Measurements from ENCODE around the gene ATP8B3. TPM values are rescaled to one million over a fixed set of nuclear protein-coding genes. Genes with fewer than 3 reads are reported as not detected.

Gene ATP8B3
- total and polyA plus RNA-seq, 3 experiments from 2014 or later: 0.97 to 2.4 (median 1.6) TPM

DNA sequence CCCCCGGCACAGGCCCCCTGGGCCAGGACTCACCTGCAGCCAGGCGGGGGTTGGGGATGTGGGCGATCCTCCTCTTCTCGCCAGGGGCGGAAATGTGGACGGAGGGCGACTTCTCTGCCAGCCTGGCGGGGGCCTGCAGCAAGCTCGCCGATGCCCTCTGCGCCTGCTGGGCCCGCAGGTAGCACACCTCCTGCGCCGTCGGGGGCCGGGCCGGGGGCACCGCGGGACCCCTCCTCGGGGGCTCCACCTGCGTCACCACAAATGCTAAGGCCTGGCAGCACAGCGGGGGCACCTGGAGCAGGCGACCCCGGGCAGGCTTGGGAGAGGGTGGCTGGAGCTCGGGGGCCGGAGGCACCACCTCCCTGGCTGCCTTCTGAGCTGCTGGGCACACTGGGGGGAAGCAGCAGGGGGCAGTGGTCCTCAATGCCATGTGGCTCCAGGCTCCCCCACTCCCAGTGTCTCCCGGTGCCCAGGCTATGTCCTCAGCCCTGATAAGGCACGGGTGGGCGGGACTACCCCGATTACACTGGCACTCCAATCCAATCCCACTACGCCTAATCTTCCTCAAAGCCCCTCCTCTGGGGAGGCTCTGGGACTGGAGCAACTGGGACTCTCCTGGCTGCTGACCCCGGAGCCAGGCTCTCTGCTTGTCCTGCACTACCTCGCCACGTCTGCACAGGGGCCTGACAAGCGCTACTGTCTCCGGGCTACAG, 11.6 kb upstream of the ATP8B3 start:
- peak overlapping the region in 1 of 7 donors; percentile 61 for H3K4me3 Mint-ChIP-seq
- Histone ChIP-seq H3K4me3 (ENCODE audit: low read length) (no peak overlapping the region), H3K9me3 (ENCODE audit: low read length) (no peaks in the 10 kb centered on the region), H3K4me1 (ENCODE audit: insufficient read depth, low read length) (peaks cover 9% of the 10 kb centered on the region), H3K27ac (ENCODE audit: low read depth, low read length) (no peak overlapping the region), H3K36me3 (ENCODE audit: insufficient read depth, low read length) (peaks cover 9% of the 10 kb centered on the region), H3K27me3 (ENCODE audit: insufficient read depth, low read length, poor library complexity, severe bottlenecking) (no peaks in the 10 kb centered on the region)
- ChIA-PET CTCF (interaction anchor here (1.1 to 4.7 kb wide), 3 partner anchors 15 to 29 kb away, joined by 3 to 28 read pairs (median 6); no protein-coding TSS in a partner anchor), POLR2A (no interaction called here)
- DNase-seq: no peak
- no peaks in the 10 kb centered on the region for H3K9me3 Mint-ChIP-seq
- no peak overlapping the region for H3K27ac Mint-ChIP-seq
- H3K27me3 Mint-ChIP-seq: no peaks in the 10 kb centered on the region
- H3K36me3 Mint-ChIP-seq: peaks cover 3 to 54% (median 8%) of the 10 kb centered on the region in 3 donors
- peaks cover 0 to 5% (median 4%) of the 10 kb centered on the region in 3 donors for H3K4me1 Mint-ChIP-seq

- ChIA-PET CTCF (interaction anchor here (1.5 kb wide), 1 partner anchor 15 kb away, joined by 6 read pairs; no protein-coding TSS in a partner anchor), POLR2A (no interaction called here)
- H3K9me3 ChIP-seq (ENCODE audit: low read length): no peaks in the 10 kb centered on the region
- Mint-ChIP-seq H3K4me1 (peaks cover 0 to 5% (median 4%) of the 10 kb centered on the region in 3 donors), H3K9me3 (no peaks in the 10 kb centered on the region), H3K36me3 (peaks cover 3 to 57% (median 8%) of the 10 kb centered on the region in 3 donors), H3K27ac (no peak overlapping the region), H3K27me3 (no peaks in the 10 kb centered on the region), H3K4me3 (no peak overlapping the region)
- H3K4me3 ChIP-seq (ENCODE audit: low read length): no peak overlapping the region
- H3K27me3 ChIP-seq (ENCODE audit: insufficient read depth, low read length, poor library complexity, severe bottlenecking): no peaks in the 10 kb centered on the region
- no peak overlapping the region for H3K27ac ChIP-seq (ENCODE audit: low read depth, low read length)
- DNase-seq: no peak
- peaks cover 9% of the 10 kb centered on the region for H3K4me1 ChIP-seq (ENCODE audit: insufficient read depth, low read length)
- H3K36me3 ChIP-seq (ENCODE audit: insufficient read depth, low read length): peaks cover 13% of the 10 kb centered on the region
Measured at GRCh38 chr19:1823020-1823419, 10.9 kb upstream of the ATP8B3 start.

DNA sequence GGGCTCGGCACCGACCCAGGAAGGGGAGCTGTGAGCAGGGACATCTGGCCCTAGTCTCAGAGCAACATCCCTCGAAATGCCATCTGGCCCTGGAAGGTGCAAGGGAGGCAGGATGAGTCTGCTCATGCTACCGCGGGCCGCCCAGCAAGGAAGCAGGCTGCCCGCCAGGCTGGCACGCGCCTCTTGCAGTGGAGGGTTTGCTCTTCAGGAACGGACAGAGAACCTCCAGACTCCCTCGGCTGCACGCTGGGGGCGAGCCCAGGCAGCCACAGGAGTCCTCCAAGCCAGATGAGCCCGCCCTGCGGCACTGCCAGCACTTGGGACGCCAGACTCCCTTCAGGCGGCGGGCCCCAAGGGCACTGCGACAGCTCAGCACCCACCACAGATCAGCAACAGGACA, 10.1 kb upstream of the ATP8B3 start:
- no peak for DNase-seq
- no peak overlapping the region for H3K4me3 Mint-ChIP-seq
- peaks cover 0 to 5% (median 4%) of the 10 kb centered on the region in 3 donors for H3K4me1 Mint-ChIP-seq
- H3K4me3 ChIP-seq (ENCODE audit: low read length): no peak overlapping the region
- no peaks in the 10 kb centered on the region for H3K9me3 Mint-ChIP-seq
- no peaks in the 10 kb centered on the region for H3K27me3 ChIP-seq (ENCODE audit: insufficient read depth, low read length, poor library complexity, severe bottlenecking)
- H3K9me3 ChIP-seq (ENCODE audit: low read length): no peaks in the 10 kb centered on the region
- peaks cover 9% of the 10 kb centered on the region for H3K4me1 ChIP-seq (ENCODE audit: insufficient read depth, low read length)
- H3K27ac ChIP-seq (ENCODE audit: low read depth, low read length): no peak overlapping the region
- H3K27ac Mint-ChIP-seq: no peak overlapping the region
- H3K36me3 ChIP-seq (ENCODE audit: insufficient read depth, low read length): peaks cover 18% of the 10 kb centered on the region
- POLR2A ChIA-PET: no interaction called here
- CTCF ChIA-PET: no interaction called here
- H3K36me3 Mint-ChIP-seq: peaks cover 3 to 65% (median 8%) of the 10 kb centered on the region in 3 donors
- H3K27me3 Mint-ChIP-seq: no peaks in the 10 kb centered on the region

- ChIA-PET CTCF (no interaction called here), POLR2A (no interaction called here)
- H3K27ac Mint-ChIP-seq: no peak overlapping the region
- no peaks in the 10 kb centered on the region for H3K4me1 Mint-ChIP-seq
- no peak for DNase-seq
- no peaks in the 10 kb centered on the region for H3K9me3 Mint-ChIP-seq
- Histone ChIP-seq H3K27ac (ENCODE audit: low read depth, low read length) (no peak overlapping the region), H3K9me3 (ENCODE audit: low read length) (no peaks in the 10 kb centered on the region), H3K4me1 (ENCODE audit: insufficient read depth, low read length) (no peaks in the 10 kb centered on the region), H3K36me3 (ENCODE audit: insufficient read depth, low read length) (peaks cover 15% of the 10 kb centered on the region), H3K27me3 (ENCODE audit: insufficient read depth, low read length, poor library complexity, severe bottlenecking) (no peaks in the 10 kb centered on the region), H3K4me3 (ENCODE audit: low read length) (no peak overlapping the region)
- no peaks in the 10 kb centered on the region for H3K27me3 Mint-ChIP-seq
- H3K36me3 Mint-ChIP-seq: peaks cover 3 to 77% (median 4%) of the 10 kb centered on the region in 3 donors
- no peak overlapping the region for H3K4me3 Mint-ChIP-seq
Measured at GRCh38 chr19:1819341-1820255, 7.5 kb upstream of the ATP8B3 start.

- no peak overlapping the region for H3K27ac Mint-ChIP-seq
- no peaks in the 10 kb centered on the region for H3K27me3 Mint-ChIP-seq
- no peak for DNase-seq
- POLR2A ChIA-PET: interaction anchor here (0.6 kb wide), 1 partner anchor 160 kb away, joined by 9 read pairs; no protein-coding TSS in a partner anchor
- H3K27ac ChIP-seq (ENCODE audit: low read depth, low read length): no peak overlapping the region
- H3K27me3 ChIP-seq (ENCODE audit: insufficient read depth, low read length, poor library complexity, severe bottlenecking): no peaks in the 10 kb centered on the region
- no peak overlapping the region for H3K4me3 Mint-ChIP-seq
- peaks cover 3 to 70% (median 4%) of the 10 kb centered on the region in 3 donors for H3K36me3 Mint-ChIP-seq
- peaks cover 0 to 2% (median 0%) of the 10 kb centered on the region in 3 donors for H3K4me1 Mint-ChIP-seq
- H3K4me1 ChIP-seq (ENCODE audit: insufficient read depth, low read length): no peaks in the 10 kb centered on the region
- H3K4me3 ChIP-seq (ENCODE audit: low read length): no peak overlapping the region
- peaks cover 15% of the 10 kb centered on the region for H3K36me3 ChIP-seq (ENCODE audit: insufficient read depth, low read length)
- no peaks in the 10 kb centered on the region for H3K9me3 Mint-ChIP-seq
- H3K9me3 ChIP-seq (ENCODE audit: low read length): no peaks in the 10 kb centered on the region
- CTCF ChIA-PET: no interaction called here
Measured at GRCh38 chr19:1818549-1819195, 6.6 kb upstream of the ATP8B3 start.

DNA sequence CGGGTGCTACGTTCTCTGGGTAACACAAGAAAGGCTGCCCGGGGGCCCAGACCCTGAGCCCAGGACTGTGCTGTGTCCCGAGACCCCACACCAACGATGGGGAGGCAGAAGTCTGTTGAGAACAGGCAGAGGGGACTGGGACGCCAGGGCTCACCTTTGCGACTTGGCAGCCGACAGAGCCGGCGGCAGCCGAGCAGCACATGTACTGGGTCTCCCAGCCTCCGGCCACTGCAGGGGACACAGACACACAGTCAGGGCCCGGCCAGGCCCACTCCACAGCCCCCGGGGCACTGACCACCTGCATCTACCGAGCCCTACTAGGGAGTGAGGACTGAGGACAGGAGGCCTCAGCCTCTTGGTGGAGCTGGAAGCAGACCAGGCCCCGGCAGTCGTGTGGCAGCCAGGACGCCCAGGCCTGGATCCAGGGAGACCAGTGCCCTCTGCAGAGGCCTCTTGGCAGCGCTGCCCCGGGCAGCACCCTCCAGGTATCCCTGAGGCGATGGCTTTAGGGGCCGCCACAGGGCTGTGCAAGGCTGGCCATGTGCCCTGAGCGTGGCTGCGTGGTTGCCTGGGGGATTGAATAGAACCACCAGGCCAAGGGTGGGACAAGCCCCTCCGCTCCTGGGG, 5.6 kb upstream of the ATP8B3 start:
- H3K27ac ChIP-seq (ENCODE audit: low read depth, low read length): no peak overlapping the region
- H3K9me3 ChIP-seq (ENCODE audit: low read length): no peaks in the 10 kb centered on the region
- ChIA-PET POLR2A (no interaction called here), CTCF (no interaction called here)
- H3K27me3 ChIP-seq (ENCODE audit: insufficient read depth, low read length, poor library complexity, severe bottlenecking): no peaks in the 10 kb centered on the region
- Mint-ChIP-seq H3K4me3 (no peak overlapping the region), H3K27ac (no peak overlapping the region), H3K9me3 (no peaks in the 10 kb centered on the region), H3K27me3 (no peaks in the 10 kb centered on the region), H3K36me3 (peaks cover 3 to 65% (median 4%) of the 10 kb centered on the region in 3 donors), H3K4me1 (peaks cover 6 to 10% (median 6%) of the 10 kb centered on the region in 3 donors)
- peaks cover 15% of the 10 kb centered on the region for H3K36me3 ChIP-seq (ENCODE audit: insufficient read depth, low read length)
- no peak for DNase-seq
- no peak overlapping the region for H3K4me3 ChIP-seq (ENCODE audit: low read length)
- H3K4me1 ChIP-seq (ENCODE audit: insufficient read depth, low read length): peaks cover 8% of the 10 kb centered on the region

GRCh38 chr19:1816530-1817298, 4.6 kb upstream of the ATP8B3 start:
- Histone ChIP-seq H3K4me3 (ENCODE audit: low read length) (no peak overlapping the region), H3K4me1 (ENCODE audit: insufficient read depth, low read length) (peaks cover 9% of the 10 kb centered on the region), H3K27ac (ENCODE audit: low read depth, low read length) (no peak overlapping the region), H3K36me3 (ENCODE audit: insufficient read depth, low read length) (peaks cover 15% of the 10 kb centered on the region), H3K9me3 (ENCODE audit: low read length) (no peaks in the 10 kb centered on the region), H3K27me3 (ENCODE audit: insufficient read depth, low read length, poor library complexity, severe bottlenecking) (no peaks in the 10 kb centered on the region)
- no peak for DNase-seq
- Mint-ChIP-seq H3K9me3 (no peaks in the 10 kb centered on the region), H3K36me3 (peaks cover 3 to 60% (median 4%) of the 10 kb centered on the region in 3 donors), H3K27me3 (no peaks in the 10 kb centered on the region), H3K4me3 (no peak overlapping the region), H3K4me1 (peaks cover 8 to 14% (median 10%) of the 10 kb centered on the region in 3 donors), H3K27ac (no peak overlapping the region)
- POLR2A ChIA-PET: no interaction called here
- CTCF ChIA-PET: interaction anchor here (2.9 kb wide), 1 partner anchor 9 kb away, joined by 11 read pairs; no protein-coding TSS in a partner anchor

Data from CD8-positive, alpha-beta memory T cell (primary cell).